HL-60/S4 treated with phorbol 12-myristate 13-acetate at 8.2 ng/mL for 4 days and 3 days (cell line): ENCODE measurements around the gene PPP1R14C.

Experiments used
- in situ Hi-C: fragments of 300-500 bp; cut with MboI; formaldehyde crosslinking; loops from 2 replicates; pipeline ENCODE4 v1.15.0; 2022; ENCODE audit warnings: low sequenced_read_pairs

PPP1R14C gene

GRCh38 chr6:150288456-150288855, 145.6 kb downstream of the PPP1R14C start:
- in situ Hi-C loops: no loop called here

GRCh38 chr6:150289454-150290071, 146.7 kb downstream of the PPP1R14C start:
- in situ Hi-C loops: no loop called here

- in situ Hi-C loops: no loop called here
These were observed 147.6 kb downstream of the PPP1R14C start for GRCh38 chr6:150290429-150290828.

- in situ Hi-C loops: no loop called here
These were observed 149.3 kb downstream of the PPP1R14C start for GRCh38 chr6:150291968-150292710.

GRCh38 chr6:150293019-150293418, 150.2 kb downstream of the PPP1R14C start:
- in situ Hi-C loops: no loop called here

GRCh38 chr6:150293423-150294173, 150.8 kb downstream of the PPP1R14C start:
- in situ Hi-C loops: no loop called here

- in situ Hi-C loops: no loop called here
These were observed 154.0 kb downstream of the PPP1R14C start for GRCh38 chr6:150296890-150297289.

GRCh38 chr6:150297327-150298029, 154.6 kb downstream of the PPP1R14C start:
- in situ Hi-C loops: no loop called here

GRCh38 chr6:150298030-150298380, 155.2 kb downstream of the PPP1R14C start:
- in situ Hi-C loops: no loop called here

GRCh38 chr6:150298676-150299075, 155.8 kb downstream of the PPP1R14C start:
- in situ Hi-C loops: no loop called here
